Peyer's patch (tissue), 4 donors: Measurements from ENCODE around the gene HLA-C.

Experiments used
- CTCF ChIP-seq, 6 experiments: fragments of 450-650 bp in 4 of 6; fragments of 200-600 bp in 2 of 6; sonication (generic) in 1 of 6; IDR thresholded peaks; one replicate each; pipeline ENCODE4 v1.5.1; 2017 to 2019; ENCODE audit warnings: antibody characterized with exemption in 6 of 6, mild to moderate bottlenecking in 3 of 6, moderate library complexity in 1 of 6
- POLR2A ChIP-seq, 2 donors: fragments of 450-650 bp; IDR thresholded peaks; one replicate each; pipeline ENCODE4 v1.5.1; 2017; ENCODE audit warnings: antibody characterized with exemption in 2 of 2, mild to moderate bottlenecking in 2 of 2, moderate library complexity in 2 of 2

- TF ChIP-seq CTCF (IDR thresholded peaks at IDR 0.05) (no peak), POLR2A (IDR thresholded peaks at IDR 0.05) (no peak)
Measured at GRCh38 chr6:31227143-31227542, 44.7 kb downstream of the HLA-C start.
